Nephron progenitor cell (in vitro differentiated cells): ENCODE results near the gene PDE2A.

Experiments
- DNase-seq: peaks from one replicate; pipeline ENCODE4 v3.0.0; 2021
- H3K27ac Mint-ChIP-seq: 2 replicates; pipeline ENCODE4 v1.8.0; 2021; ENCODE audit warnings: mild to moderate bottlenecking, moderate library complexity, mixed read lengths
- H3K27me3 Mint-ChIP-seq: 2 replicates; pipeline ENCODE4 v1.8.0; 2021; ENCODE audit warnings: mild to moderate bottlenecking, low read depth, mixed read lengths; ENCODE audit not compliant: poor library complexity
- H3K36me3 Mint-ChIP-seq: 2 replicates; pipeline ENCODE4 v1.8.0; 2021; ENCODE audit warnings: low read depth, mixed read lengths
- H3K4me1 Mint-ChIP-seq: 2 replicates; pipeline ENCODE4 v1.8.0; 2021; ENCODE audit warnings: mixed read lengths
- H3K4me3 Mint-ChIP-seq: 2 replicates; pipeline ENCODE4 v1.8.0; 2021; ENCODE audit warnings: mild to moderate bottlenecking, moderate library complexity, mixed read lengths
- H3K9me3 Mint-ChIP-seq: 2 replicates; pipeline ENCODE4 v1.8.0; 2021; ENCODE audit warnings: mild to moderate bottlenecking, moderate library complexity, mixed read lengths
- CTCF ChIP-seq: fragments of 200-600 bp; sonication (generic); IDR thresholded peaks from 2 replicates; pipeline ENCODE4 v1.5.0; 2021; ENCODE audit warnings: antibody characterized with exemption

PDE2A gene

GRCh38 chr11:72597721-72598120 lies 76.5 kb downstream of the PDE2A start:
- Mint-ChIP-seq H3K9me3 (no peaks in the 10 kb centered on the region), H3K27me3 (peaks cover 67% of the 10 kb centered on the region), H3K4me3 (no peak overlapping the region), H3K4me1 (peaks cover 38% of the 10 kb centered on the region), H3K36me3 (no peaks in the 10 kb centered on the region), H3K27ac (no peak overlapping the region)
- DNase-seq, result no peak
- no peak for TF ChIP-seq CTCF

- H3K27ac Mint-ChIP-seq, result no peak overlapping the region
- peaks cover 43% of the 10 kb centered on the region for H3K4me1 Mint-ChIP-seq
- no peak for TF ChIP-seq CTCF
- H3K36me3 Mint-ChIP-seq, result no peaks in the 10 kb centered on the region
- no peaks in the 10 kb centered on the region for H3K9me3 Mint-ChIP-seq
- no peak overlapping the region for H3K4me3 Mint-ChIP-seq
- peaks cover 82% of the 10 kb centered on the region for H3K27me3 Mint-ChIP-seq
- no peak for DNase-seq
Observed at GRCh38 chr11:72595292-72595684, 78.9 kb downstream of the PDE2A start.

- no peak for DNase-seq
Observed at GRCh38 chr11:72594493-72595291, 79.5 kb downstream of the PDE2A start.

GRCh38 chr11:72592698-72593495 lies 81.3 kb downstream of the PDE2A start:
- Mint-ChIP-seq H3K9me3 (no peaks in the 10 kb centered on the region), H3K27me3 (peaks cover 92% of the 10 kb centered on the region), H3K27ac (no peak overlapping the region), H3K36me3 (no peaks in the 10 kb centered on the region), H3K4me1 (peaks cover 36% of the 10 kb centered on the region), H3K4me3 (no peak overlapping the region)
- no peak for DNase-seq
- TF ChIP-seq CTCF, result no peak

More at GRCh38 chr11:72594493-72595291, 79.5 kb downstream of the PDE2A start:
- peaks cover 81% of the 10 kb centered on the region for H3K27me3 Mint-ChIP-seq
- no peak overlapping the region for H3K4me3 Mint-ChIP-seq
- peaks cover 43% of the 10 kb centered on the region for H3K4me1 Mint-ChIP-seq
- no peaks in the 10 kb centered on the region for H3K36me3 Mint-ChIP-seq
- no peak overlapping the region for H3K27ac Mint-ChIP-seq
- no peaks in the 10 kb centered on the region for H3K9me3 Mint-ChIP-seq
- no peak for TF ChIP-seq CTCF

GRCh38 chr11:72591785-72592502 lies 82.3 kb downstream of the PDE2A start:
- Mint-ChIP-seq H3K4me1 (peaks cover 36% of the 10 kb centered on the region), H3K4me3 (peak overlapping the region; percentile 76), H3K27me3 (peaks cover 93% of the 10 kb centered on the region), H3K36me3 (no peaks in the 10 kb centered on the region), H3K9me3 (no peaks in the 10 kb centered on the region), H3K27ac (no peak overlapping the region)
- no peak for DNase-seq
- TF ChIP-seq CTCF, result no peak
